HL-60 (cell line): Measurements from ENCODE around the gene ADAMTS20.

ENCODE experiments used
- POLR2AphosphoS5 ChIP-seq: IDR thresholded peaks from 2 replicates; pipeline ENCODE4 v1.6.1; 2012; ENCODE audit warnings: low read depth
- REST ChIP-seq: IDR thresholded peaks from 2 replicates; pipeline ENCODE4 v1.6.1; 2012; ENCODE audit warnings: low read depth; ENCODE audit not compliant: insufficient replicate concordance
- SPI1 ChIP-seq: IDR thresholded peaks from 2 replicates; pipeline ENCODE4 v1.6.1; 2012; ENCODE audit warnings: low read depth, mild to moderate bottlenecking, borderline replicate concordance
- TF ChIP-seq, protein P1 (sequence below): IDR thresholded peaks from one replicate; pipeline ENCODE4 v1.5.1; 2011; ENCODE audit warnings: low read length, control low read depth, inconsistent platforms; ENCODE audit not compliant: insufficient read depth

DNA sequence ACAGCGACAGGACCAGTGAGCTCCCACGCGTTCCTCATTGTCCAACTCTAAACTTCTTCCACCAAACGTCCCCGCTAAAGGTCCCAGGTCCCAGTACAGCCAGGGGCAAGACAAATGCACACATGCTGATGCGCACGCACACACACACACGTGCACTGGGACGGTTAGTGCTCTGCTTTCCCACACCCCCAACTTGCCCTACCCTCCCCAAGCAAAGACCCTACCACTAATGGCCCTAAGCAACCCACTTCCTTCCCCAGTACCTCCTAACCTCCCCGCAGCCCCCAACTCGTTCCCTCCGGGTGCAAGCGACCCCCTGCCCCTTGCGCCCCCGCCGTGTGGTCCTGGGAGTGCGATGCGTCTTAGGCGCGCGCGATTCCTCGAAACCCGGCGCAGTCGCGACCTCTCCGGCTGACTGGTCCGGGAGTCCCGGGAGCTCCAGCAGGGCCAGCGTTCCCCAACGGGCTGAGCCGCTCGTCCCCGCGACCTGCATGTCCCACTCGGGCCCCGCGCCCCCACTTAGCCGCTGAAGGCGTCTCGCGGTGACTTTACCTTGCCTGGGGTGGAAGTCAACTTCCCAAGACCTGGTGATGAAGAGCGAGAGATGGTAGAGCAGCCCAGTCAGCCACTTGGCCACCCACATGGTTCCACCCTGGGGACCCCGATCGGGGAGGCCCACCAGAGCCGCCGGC, 578 bp downstream of the ADAMTS20 start:
- TF ChIP-seq, protein P1, sequence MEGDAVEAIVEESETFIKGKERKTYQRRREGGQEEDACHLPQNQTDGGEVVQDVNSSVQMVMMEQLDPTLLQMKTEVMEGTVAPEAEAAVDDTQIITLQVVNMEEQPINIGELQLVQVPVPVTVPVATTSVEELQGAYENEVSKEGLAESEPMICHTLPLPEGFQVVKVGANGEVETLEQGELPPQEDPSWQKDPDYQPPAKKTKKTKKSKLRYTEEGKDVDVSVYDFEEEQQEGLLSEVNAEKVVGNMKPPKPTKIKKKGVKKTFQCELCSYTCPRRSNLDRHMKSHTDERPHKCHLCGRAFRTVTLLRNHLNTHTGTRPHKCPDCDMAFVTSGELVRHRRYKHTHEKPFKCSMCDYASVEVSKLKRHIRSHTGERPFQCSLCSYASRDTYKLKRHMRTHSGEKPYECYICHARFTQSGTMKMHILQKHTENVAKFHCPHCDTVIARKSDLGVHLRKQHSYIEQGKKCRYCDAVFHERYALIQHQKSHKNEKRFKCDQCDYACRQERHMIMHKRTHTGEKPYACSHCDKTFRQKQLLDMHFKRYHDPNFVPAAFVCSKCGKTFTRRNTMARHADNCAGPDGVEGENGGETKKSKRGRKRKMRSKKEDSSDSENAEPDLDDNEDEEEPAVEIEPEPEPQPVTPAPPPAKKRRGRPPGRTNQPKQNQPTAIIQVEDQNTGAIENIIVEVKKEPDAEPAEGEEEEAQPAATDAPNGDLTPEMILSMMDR: no peak
- TF ChIP-seq REST (no peak), SPI1 (no peak), POLR2AphosphoS5 (no peak)
